ENCODE measurements around the gene LDLRAD4. TPM values are rescaled to one million over a fixed set of nuclear protein-coding genes. Genes with fewer than 3 reads are reported as not detected.

The LDLRAD4 gene
- total RNA-seq, 2 experiments from 2014 or later: 37.3 to 38.5 TPM

DNA sequence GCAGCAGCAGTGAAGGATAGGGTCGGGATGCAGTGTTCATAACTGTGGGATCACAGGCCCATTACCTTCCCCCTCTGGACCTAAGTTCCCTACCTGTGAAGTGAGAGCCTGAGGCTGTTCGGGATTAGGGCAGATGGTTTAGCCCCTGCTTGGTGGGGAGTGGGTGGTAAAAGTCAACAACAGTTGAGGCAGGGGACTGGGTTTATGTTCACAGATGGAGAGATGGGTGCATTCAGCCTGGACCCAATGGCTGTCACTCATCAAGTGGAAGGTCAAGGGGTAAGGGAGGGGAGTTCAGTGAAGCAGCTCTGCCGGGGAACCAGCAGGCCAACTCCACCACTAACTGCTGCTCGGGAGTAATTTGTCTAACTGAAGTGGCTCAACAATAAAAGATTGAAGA, 327.4 kb downstream of the LDLRAD4 start:
- DNase-seq: no peak
- H3K36me3 Mint-ChIP-seq (ENCODE audit: low read depth): peaks cover 24% of the 10 kb centered on the region

DNA sequence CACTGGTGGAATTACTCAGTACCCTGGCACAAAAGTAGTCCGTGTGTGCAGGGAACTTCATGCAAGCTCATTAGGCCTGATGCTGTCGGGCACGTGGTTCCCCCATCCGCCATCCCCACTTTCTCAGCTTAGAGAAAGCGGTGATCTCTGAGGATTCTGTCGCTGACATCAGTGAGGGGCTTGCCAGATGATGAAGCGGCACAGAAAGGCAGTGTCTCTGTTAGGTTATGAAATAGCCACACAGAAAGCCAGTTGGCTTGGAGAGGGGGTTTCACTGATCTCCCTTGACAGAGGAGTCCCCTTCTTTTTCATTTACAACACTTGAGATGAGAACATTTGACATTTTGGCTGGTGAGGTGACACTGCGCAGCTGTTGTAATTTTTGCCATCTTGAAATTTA, 328.1 kb downstream of the LDLRAD4 start:
- Mint-ChIP-seq H3K27ac (no peak overlapping the region), H3K9me3 (peaks cover 3% of the 10 kb centered on the region), H3K27me3 (no peaks in the 10 kb centered on the region), H3K36me3 (ENCODE audit: low read depth) (peaks cover 29% of the 10 kb centered on the region), H3K4me3 (no peak overlapping the region), H3K4me1 (ENCODE audit: low read depth) (peaks cover 26% of the 10 kb centered on the region)
- ChIA-PET POLR2A (interaction anchor here (1.0 kb wide), 1 partner anchor 21 kb away, joined by 3 read pairs; no protein-coding TSS in a partner anchor), CTCF (interaction anchor here (1.3 to 6.1 kb wide), 4 partner anchors 9 to 387 kb away, joined by 3 to 56 read pairs (median 6); no protein-coding TSS in a partner anchor)
- TF ChIP-seq, protein P1, sequence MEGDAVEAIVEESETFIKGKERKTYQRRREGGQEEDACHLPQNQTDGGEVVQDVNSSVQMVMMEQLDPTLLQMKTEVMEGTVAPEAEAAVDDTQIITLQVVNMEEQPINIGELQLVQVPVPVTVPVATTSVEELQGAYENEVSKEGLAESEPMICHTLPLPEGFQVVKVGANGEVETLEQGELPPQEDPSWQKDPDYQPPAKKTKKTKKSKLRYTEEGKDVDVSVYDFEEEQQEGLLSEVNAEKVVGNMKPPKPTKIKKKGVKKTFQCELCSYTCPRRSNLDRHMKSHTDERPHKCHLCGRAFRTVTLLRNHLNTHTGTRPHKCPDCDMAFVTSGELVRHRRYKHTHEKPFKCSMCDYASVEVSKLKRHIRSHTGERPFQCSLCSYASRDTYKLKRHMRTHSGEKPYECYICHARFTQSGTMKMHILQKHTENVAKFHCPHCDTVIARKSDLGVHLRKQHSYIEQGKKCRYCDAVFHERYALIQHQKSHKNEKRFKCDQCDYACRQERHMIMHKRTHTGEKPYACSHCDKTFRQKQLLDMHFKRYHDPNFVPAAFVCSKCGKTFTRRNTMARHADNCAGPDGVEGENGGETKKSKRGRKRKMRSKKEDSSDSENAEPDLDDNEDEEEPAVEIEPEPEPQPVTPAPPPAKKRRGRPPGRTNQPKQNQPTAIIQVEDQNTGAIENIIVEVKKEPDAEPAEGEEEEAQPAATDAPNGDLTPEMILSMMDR (IDR thresholded peaks at IDR 0.05): no peak
- intact Hi-C loops (cut with micrococcal nuclease): no loop called here
- no peak for ATAC-seq
- no peak for DNase-seq

More for the DNA sequence above, 327.4 kb downstream of the LDLRAD4 start:
- POLR2A ChIA-PET: no interaction called here
- Mint-ChIP-seq H3K9me3 (peaks cover 3% of the 10 kb centered on the region), H3K4me1 (ENCODE audit: low read depth) (peaks cover 33% of the 10 kb centered on the region), H3K27me3 (no peaks in the 10 kb centered on the region), H3K27ac (no peak overlapping the region), H3K4me3 (no peak overlapping the region)
- CTCF ChIA-PET: interaction anchor here (1.4 to 6.1 kb wide), 3 partner anchors 13 to 386 kb away, joined by 4 to 56 read pairs (median 9); no protein-coding TSS in a partner anchor
- TF ChIP-seq, protein P1 (IDR thresholded peaks at IDR 0.05): no peak
- no peak for ATAC-seq
- intact Hi-C loops (cut with micrococcal nuclease): no loop called here

DNA sequence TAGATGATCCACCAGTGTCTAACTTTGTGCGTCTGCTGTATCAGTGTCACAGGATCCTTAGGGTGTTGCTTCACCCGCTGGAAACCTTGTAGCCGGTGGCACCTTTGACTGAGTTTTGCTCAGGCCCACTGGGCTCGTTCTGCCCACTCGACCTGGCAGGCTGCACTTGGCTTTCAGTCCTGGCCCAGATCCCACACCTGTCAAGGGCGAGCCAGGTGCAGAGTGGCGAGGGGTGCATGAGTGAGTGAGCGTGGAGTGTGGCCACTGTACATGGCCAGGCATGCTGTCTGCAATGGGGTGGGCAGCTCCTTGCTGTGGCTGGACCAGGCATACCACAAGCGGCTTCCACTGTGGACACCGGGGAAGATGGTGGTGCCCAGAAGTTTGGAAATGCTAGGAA, 328.8 kb downstream of the LDLRAD4 start:
- no peak for DNase-seq
- CTCF ChIA-PET: interaction anchor here (1.3 to 6.1 kb wide), 3 partner anchors 9 to 331 kb away, joined by 3 to 56 read pairs (median 9); no protein-coding TSS in a partner anchor
- no peak for ATAC-seq
- Mint-ChIP-seq H3K36me3 (ENCODE audit: low read depth) (peaks cover 27% of the 10 kb centered on the region), H3K4me3 (no peak overlapping the region), H3K27ac (no peak overlapping the region), H3K9me3 (peaks cover 3% of the 10 kb centered on the region), H3K4me1 (ENCODE audit: low read depth) (peaks cover 19% of the 10 kb centered on the region), H3K27me3 (no peaks in the 10 kb centered on the region)
- TF ChIP-seq, protein P1 (IDR thresholded peaks at IDR 0.05): no peak
- POLR2A ChIA-PET: interaction anchor here (0.5 to 1.0 kb wide), 2 partner anchors 21 to 185 kb away, joined by 3 read pairs; no protein-coding TSS in a partner anchor
- intact Hi-C loops (cut with micrococcal nuclease): no loop called here

DNA sequence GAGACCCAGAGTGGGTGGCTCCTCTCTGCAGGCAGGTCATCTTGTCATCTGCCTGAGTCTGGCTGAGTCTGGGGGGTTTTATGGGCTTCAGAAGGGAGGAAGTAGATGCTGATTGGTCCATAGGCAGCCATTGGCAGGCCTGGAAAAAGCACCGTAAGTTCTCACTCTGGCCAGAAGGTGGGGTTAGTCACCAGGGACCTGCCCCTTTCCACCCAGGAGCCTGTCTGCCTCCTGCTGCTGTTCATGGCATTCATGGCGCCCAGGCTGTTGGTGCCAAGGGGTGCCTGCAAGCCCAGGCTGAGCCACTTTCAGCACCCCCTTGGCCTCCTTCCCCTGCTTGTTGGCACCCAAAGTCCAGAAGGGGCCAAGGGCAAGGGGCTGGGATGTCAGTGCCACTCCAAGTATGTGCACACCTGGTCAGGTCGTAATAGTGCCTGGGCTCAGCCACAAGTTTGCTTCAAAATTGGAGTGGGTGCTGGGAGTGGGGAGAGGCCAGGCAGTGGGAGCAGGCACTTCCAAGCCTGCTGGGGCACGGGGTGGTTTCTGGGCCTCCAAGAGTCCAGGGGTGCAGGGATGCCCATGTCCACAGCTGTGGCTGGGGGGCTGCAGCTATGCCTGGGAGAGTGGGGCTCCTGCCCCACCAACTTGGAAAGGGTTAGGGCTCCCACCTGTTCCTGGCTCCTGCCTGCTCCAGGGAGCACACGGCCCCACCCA, 329.7 kb downstream of the LDLRAD4 start:
- TF ChIP-seq, protein P1 (IDR thresholded peaks at IDR 0.05): no peak
- ChIA-PET POLR2A (no interaction called here), CTCF (interaction anchor here (1.3 to 6.1 kb wide), 5 partner anchors 10 to 332 kb away, joined by 3 to 56 read pairs (median 6); no protein-coding TSS in a partner anchor)
- DNase-seq (no peak), ATAC-seq (peak; percentile 39)
- Mint-ChIP-seq H3K36me3 (ENCODE audit: low read depth) (peaks cover 26% of the 10 kb centered on the region), H3K4me1 (ENCODE audit: low read depth) (peaks cover 15% of the 10 kb centered on the region), H3K4me3 (no peak overlapping the region), H3K9me3 (peaks cover 3% of the 10 kb centered on the region), H3K27me3 (no peaks in the 10 kb centered on the region), H3K27ac (no peak overlapping the region)
- intact Hi-C loops (cut with micrococcal nuclease): no loop called here
